Measurements from ENCODE around the gene PRSS22. TPM values are rescaled to one million over a fixed set of nuclear protein-coding genes. Genes with fewer than 3 reads are reported as not detected.

PRSS22 gene
- polyA plus RNA-seq, 1 donor from 2014 or later, result not detected

DNA sequence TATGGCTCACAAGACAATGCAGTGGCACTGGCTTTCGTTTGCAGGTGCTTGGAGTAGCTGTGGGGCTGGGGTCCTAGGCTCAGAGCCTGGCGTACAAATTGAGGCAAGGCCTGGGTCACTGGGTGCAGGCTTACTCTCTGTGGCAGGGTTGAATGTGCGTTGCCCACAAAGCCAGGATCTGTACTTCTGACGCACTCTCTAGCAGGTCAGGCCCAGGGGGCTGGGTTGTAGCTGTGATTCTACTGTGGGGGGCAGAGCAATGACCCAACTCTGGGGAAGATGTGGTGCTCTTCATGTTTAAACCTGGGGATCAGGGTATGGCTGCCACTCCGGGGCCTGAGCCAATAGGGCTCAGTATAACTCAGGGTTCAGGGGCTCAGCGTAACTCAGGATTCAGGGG is 47.3 kb downstream of the PRSS22 start:
- no peaks in the 10 kb centered on the region for H3K9me2 ChIP-seq (ENCODE audit: insufficient read depth, low read length)
- H3K27me3 ChIP-seq (ENCODE audit: insufficient read depth, low read depth, low read length), result no peaks in the 10 kb centered on the region
- no peak overlapping the region for H2AFZ ChIP-seq (ENCODE audit: low read depth, low read length)
- no peaks in the 10 kb centered on the region for H4K20me1 ChIP-seq (ENCODE audit: insufficient read depth)
- H3K9me3 ChIP-seq (ENCODE audit: low read length), result no peaks in the 10 kb centered on the region
- H3F3A ChIP-seq (ENCODE audit: insufficient read depth, low read length, poor library complexity, severe bottlenecking), result no peaks in the 10 kb centered on the region
- TF ChIP-seq EZH2 (IDR thresholded peaks at IDR 0.05; ENCODE audit: borderline replicate concordance, insufficient read depth, low read length, poor library complexity, severe bottlenecking), result no peak
- no peak for TF ChIP-seq SMC3 (conservative IDR thresholded peaks at IDR 0.05; ENCODE audit: poor library complexity)
- no peak for TF ChIP-seq POLR2AphosphoS5 (IDR thresholded peaks at IDR 0.05)
- TF ChIP-seq EP300 (conservative IDR thresholded peaks at IDR 0.05; ENCODE audit: poor library complexity, severe bottlenecking), result no peak
- no peak for TF ChIP-seq MXI1 (conservative IDR thresholded peaks at IDR 0.05; ENCODE audit: poor library complexity, severe bottlenecking)
- TF ChIP-seq, protein P1, sequence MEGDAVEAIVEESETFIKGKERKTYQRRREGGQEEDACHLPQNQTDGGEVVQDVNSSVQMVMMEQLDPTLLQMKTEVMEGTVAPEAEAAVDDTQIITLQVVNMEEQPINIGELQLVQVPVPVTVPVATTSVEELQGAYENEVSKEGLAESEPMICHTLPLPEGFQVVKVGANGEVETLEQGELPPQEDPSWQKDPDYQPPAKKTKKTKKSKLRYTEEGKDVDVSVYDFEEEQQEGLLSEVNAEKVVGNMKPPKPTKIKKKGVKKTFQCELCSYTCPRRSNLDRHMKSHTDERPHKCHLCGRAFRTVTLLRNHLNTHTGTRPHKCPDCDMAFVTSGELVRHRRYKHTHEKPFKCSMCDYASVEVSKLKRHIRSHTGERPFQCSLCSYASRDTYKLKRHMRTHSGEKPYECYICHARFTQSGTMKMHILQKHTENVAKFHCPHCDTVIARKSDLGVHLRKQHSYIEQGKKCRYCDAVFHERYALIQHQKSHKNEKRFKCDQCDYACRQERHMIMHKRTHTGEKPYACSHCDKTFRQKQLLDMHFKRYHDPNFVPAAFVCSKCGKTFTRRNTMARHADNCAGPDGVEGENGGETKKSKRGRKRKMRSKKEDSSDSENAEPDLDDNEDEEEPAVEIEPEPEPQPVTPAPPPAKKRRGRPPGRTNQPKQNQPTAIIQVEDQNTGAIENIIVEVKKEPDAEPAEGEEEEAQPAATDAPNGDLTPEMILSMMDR (IDR thresholded peaks at IDR 0.05; ENCODE audit: poor library complexity, severe bottlenecking), result no peak
- no peak for TF ChIP-seq TAF1 (IDR thresholded peaks at IDR 0.05; ENCODE audit: low read depth)
- TF ChIP-seq, protein P2, sequence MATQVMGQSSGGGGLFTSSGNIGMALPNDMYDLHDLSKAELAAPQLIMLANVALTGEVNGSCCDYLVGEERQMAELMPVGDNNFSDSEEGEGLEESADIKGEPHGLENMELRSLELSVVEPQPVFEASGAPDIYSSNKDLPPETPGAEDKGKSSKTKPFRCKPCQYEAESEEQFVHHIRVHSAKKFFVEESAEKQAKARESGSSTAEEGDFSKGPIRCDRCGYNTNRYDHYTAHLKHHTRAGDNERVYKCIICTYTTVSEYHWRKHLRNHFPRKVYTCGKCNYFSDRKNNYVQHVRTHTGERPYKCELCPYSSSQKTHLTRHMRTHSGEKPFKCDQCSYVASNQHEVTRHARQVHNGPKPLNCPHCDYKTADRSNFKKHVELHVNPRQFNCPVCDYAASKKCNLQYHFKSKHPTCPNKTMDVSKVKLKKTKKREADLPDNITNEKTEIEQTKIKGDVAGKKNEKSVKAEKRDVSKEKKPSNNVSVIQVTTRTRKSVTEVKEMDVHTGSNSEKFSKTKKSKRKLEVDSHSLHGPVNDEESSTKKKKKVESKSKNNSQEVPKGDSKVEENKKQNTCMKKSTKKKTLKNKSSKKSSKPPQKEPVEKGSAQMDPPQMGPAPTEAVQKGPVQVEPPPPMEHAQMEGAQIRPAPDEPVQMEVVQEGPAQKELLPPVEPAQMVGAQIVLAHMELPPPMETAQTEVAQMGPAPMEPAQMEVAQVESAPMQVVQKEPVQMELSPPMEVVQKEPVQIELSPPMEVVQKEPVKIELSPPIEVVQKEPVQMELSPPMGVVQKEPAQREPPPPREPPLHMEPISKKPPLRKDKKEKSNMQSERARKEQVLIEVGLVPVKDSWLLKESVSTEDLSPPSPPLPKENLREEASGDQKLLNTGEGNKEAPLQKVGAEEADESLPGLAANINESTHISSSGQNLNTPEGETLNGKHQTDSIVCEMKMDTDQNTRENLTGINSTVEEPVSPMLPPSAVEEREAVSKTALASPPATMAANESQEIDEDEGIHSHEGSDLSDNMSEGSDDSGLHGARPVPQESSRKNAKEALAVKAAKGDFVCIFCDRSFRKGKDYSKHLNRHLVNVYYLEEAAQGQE (IDR thresholded peaks at IDR 0.05; ENCODE audit: borderline replicate concordance), result no peak
- no peak for TF ChIP-seq RAD21 (conservative IDR thresholded peaks at IDR 0.05)
- no peak overlapping the region for H3K4me3 ChIP-seq (ENCODE audit: low read length)
- H3K27ac ChIP-seq (ENCODE audit: low read length), result no peak overlapping the region
- no peak overlapping the region for H3K9ac ChIP-seq (ENCODE audit: low read length)
- no peak overlapping the region for H3K4me2 ChIP-seq (ENCODE audit: low read length)
- H3K79me2 ChIP-seq (replicated peaks; ENCODE audit: insufficient read depth, low read length), result no peaks in the 10 kb centered on the region
- no peaks in the 10 kb centered on the region for H3K36me3 ChIP-seq (ENCODE audit: insufficient read depth, low read length)

GRCh38 chr16:2809149-2809760 is 48.7 kb downstream of the PRSS22 start:
- no peaks in the 10 kb centered on the region for H3K9me2 ChIP-seq (ENCODE audit: insufficient read depth, low read length)
- H3K4me3 ChIP-seq (ENCODE audit: low read length), result no peak overlapping the region
- no peaks in the 10 kb centered on the region for H3K79me2 ChIP-seq (replicated peaks; ENCODE audit: insufficient read depth, low read length)
- no peak overlapping the region for H3K9ac ChIP-seq (ENCODE audit: low read length)
- H2AFZ ChIP-seq (ENCODE audit: low read depth, low read length), result no peak overlapping the region
- no peak overlapping the region for H3K27ac ChIP-seq (ENCODE audit: low read length)
- peaks cover 5% of the 10 kb centered on the region for H3K9me3 ChIP-seq (ENCODE audit: low read length)
- no peaks in the 10 kb centered on the region for H3F3A ChIP-seq (ENCODE audit: insufficient read depth, low read length, poor library complexity, severe bottlenecking)
- H3K27me3 ChIP-seq (ENCODE audit: insufficient read depth, low read depth, low read length), result no peaks in the 10 kb centered on the region
- H3K4me2 ChIP-seq (ENCODE audit: low read length), result no peak overlapping the region
- H3K36me3 ChIP-seq (ENCODE audit: insufficient read depth, low read length), result no peaks in the 10 kb centered on the region
- no peaks in the 10 kb centered on the region for H4K20me1 ChIP-seq (ENCODE audit: insufficient read depth)
- TF ChIP-seq MXI1 (conservative IDR thresholded peaks at IDR 0.05; ENCODE audit: poor library complexity, severe bottlenecking) (no peak), SMC3 (conservative IDR thresholded peaks at IDR 0.05; ENCODE audit: poor library complexity) (no peak), EZH2 (IDR thresholded peaks at IDR 0.05; ENCODE audit: borderline replicate concordance, insufficient read depth, low read length, poor library complexity, severe bottlenecking) (no peak), POLR2AphosphoS5 (IDR thresholded peaks at IDR 0.05) (no peak), TAF1 (IDR thresholded peaks at IDR 0.05; ENCODE audit: low read depth) (no peak), EP300 (conservative IDR thresholded peaks at IDR 0.05; ENCODE audit: poor library complexity, severe bottlenecking) (no peak), RAD21 (conservative IDR thresholded peaks at IDR 0.05) (no peak)
- TF ChIP-seq, protein P1 (IDR thresholded peaks at IDR 0.05; ENCODE audit: poor library complexity, severe bottlenecking), result no peak
- TF ChIP-seq, protein P2 (IDR thresholded peaks at IDR 0.05; ENCODE audit: borderline replicate concordance), result no peak
